Parathyroid adenoma (tissue), 2 donors: ENCODE data around the gene DUSP7.

ENCODE experiments used
- H2AFZ ChIP-seq: fragments of 300-600 bp; sonication (generic); one replicate; pipeline ENCODE4 v1.7.0; 2017; ENCODE audit warnings: antibody characterized with exemption, mild to moderate bottlenecking
- H3K27ac ChIP-seq: fragments of 300-600 bp; sonication (generic); one replicate; pipeline ENCODE4 v1.7.0; 2017
- H3K27me3 ChIP-seq: fragments of 300-600 bp; sonication (generic); one replicate; pipeline ENCODE4 v1.7.0; 2017; ENCODE audit warnings: low read length; ENCODE audit not compliant: control insufficient read depth, insufficient read depth
- H3K36me3 ChIP-seq: fragments of 300-600 bp; sonication (generic); one replicate; pipeline ENCODE4 v1.7.0; 2017; ENCODE audit warnings: low read length; ENCODE audit not compliant: control insufficient read depth, insufficient read depth
- H3K4me1 ChIP-seq: fragments of 300-600 bp; sonication (generic); one replicate; pipeline ENCODE4 v1.7.0; 2017; ENCODE audit warnings: control low read depth
- H3K4me2 ChIP-seq: fragments of 300-600 bp; sonication (generic); one replicate; pipeline ENCODE4 v1.7.0; 2017; ENCODE audit warnings: low read length
- H3K4me3 ChIP-seq: fragments of 300-600 bp; sonication (generic); one replicate; pipeline ENCODE4 v1.7.0; 2017; ENCODE audit warnings: low read depth, low read length
- H3K79me2 ChIP-seq: fragments of 300-600 bp; sonication (generic); one replicate; pipeline ENCODE4 v1.7.0; 2017; ENCODE audit warnings: control low read depth
- H3K9ac ChIP-seq: fragments of 300-600 bp; sonication (generic); one replicate; pipeline ENCODE4 v1.7.0; 2017; ENCODE audit warnings: mild to moderate bottlenecking
- H3K9me3 ChIP-seq: fragments of 300-600 bp; sonication (generic); one replicate; pipeline ENCODE4 v1.7.0; 2017; ENCODE audit warnings: low read length; ENCODE audit not compliant: control insufficient read depth
- TF ChIP-seq, protein P1 (sequence below): fragments of 300-600 bp; sonication (generic); IDR thresholded peaks from one replicate; pipeline ENCODE4 v1.7.0; 2017; ENCODE audit warnings: antibody characterized with exemption, mild to moderate bottlenecking
- donor health status: primary hyperparathyroidism.

DUSP7 gene

DNA sequence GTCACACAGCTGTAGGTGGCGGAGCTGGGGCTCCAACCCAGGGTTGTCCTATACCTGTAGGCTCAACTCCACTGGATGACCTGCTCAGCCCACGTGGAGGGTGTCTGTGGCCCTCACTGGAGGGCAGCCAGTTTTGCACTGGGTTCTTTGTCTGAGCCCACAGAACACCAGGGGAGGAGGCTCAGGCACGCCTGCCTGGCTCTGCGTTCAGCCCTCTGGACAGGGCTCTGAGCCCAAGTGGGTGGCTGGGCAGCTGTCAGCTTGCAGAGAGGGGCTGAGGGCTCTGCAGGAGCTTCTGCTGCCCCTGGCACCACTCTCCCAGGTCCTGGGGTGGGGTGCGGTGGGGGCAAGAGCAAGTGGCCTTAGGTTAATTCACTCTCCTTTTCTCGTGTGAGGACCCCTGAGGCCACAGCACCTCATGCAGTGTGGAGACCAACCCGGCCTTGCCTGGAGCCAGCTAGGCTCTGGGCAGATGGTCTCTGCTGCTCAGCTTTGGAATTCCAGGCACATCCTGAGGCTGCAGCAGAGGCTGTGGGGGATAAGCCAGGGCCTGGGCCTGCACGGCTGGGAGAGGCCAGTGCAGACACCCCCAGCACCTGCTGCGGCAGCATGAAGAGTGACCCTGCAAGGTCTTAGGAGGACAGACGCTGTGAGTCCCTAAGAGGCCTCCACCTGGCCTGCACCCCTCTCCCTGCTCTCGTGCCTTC lies 23.5 kb downstream of the DUSP7 start:
- H3K4me2 ChIP-seq, result no peak overlapping the region
- no peak overlapping the region for H3K9ac ChIP-seq
- no peak overlapping the region for H3K27ac ChIP-seq
- no peaks in the 10 kb centered on the region for H3K27me3 ChIP-seq
- H3K9me3 ChIP-seq, result no peaks in the 10 kb centered on the region
- H3K79me2 ChIP-seq, result no peaks in the 10 kb centered on the region
- H2AFZ ChIP-seq, result no peak overlapping the region
- no peaks in the 10 kb centered on the region for H3K36me3 ChIP-seq
- H3K4me1 ChIP-seq, result no peaks in the 10 kb centered on the region
- TF ChIP-seq, protein P1, sequence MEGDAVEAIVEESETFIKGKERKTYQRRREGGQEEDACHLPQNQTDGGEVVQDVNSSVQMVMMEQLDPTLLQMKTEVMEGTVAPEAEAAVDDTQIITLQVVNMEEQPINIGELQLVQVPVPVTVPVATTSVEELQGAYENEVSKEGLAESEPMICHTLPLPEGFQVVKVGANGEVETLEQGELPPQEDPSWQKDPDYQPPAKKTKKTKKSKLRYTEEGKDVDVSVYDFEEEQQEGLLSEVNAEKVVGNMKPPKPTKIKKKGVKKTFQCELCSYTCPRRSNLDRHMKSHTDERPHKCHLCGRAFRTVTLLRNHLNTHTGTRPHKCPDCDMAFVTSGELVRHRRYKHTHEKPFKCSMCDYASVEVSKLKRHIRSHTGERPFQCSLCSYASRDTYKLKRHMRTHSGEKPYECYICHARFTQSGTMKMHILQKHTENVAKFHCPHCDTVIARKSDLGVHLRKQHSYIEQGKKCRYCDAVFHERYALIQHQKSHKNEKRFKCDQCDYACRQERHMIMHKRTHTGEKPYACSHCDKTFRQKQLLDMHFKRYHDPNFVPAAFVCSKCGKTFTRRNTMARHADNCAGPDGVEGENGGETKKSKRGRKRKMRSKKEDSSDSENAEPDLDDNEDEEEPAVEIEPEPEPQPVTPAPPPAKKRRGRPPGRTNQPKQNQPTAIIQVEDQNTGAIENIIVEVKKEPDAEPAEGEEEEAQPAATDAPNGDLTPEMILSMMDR, result no peak
- no peak overlapping the region for H3K4me3 ChIP-seq

DNA sequence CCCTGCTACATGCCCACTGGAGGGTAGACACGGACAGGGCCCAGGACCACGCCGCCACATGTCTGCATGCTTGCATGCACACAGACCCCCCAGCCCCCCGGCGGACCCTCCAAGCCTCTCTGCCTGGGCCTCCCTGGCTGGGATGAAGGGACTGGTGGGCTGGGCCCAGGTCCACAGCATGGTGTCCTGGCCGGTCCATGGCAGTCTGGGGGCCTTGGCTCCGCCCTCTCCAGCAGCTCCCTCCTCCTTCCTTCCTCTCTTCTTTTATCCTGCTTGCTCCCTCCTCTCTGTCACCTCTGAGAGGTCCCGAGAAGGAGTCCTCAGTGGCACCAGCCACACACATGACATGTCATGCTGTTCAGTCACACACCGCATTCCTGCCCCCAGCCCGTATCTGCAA lies 24.5 kb downstream of the DUSP7 start:
- H3K27ac ChIP-seq, result no peak overlapping the region
- no peaks in the 10 kb centered on the region for H3K36me3 ChIP-seq
- H3K27me3 ChIP-seq, result no peaks in the 10 kb centered on the region
- H3K4me2 ChIP-seq, result no peak overlapping the region
- TF ChIP-seq, protein P1, result no peak
- H3K9me3 ChIP-seq, result no peaks in the 10 kb centered on the region
- no peak overlapping the region for H3K9ac ChIP-seq
- H3K4me1 ChIP-seq, result no peaks in the 10 kb centered on the region
- no peak overlapping the region for H2AFZ ChIP-seq
- H3K4me3 ChIP-seq, result no peak overlapping the region
- H3K79me2 ChIP-seq, result no peaks in the 10 kb centered on the region

DNA sequence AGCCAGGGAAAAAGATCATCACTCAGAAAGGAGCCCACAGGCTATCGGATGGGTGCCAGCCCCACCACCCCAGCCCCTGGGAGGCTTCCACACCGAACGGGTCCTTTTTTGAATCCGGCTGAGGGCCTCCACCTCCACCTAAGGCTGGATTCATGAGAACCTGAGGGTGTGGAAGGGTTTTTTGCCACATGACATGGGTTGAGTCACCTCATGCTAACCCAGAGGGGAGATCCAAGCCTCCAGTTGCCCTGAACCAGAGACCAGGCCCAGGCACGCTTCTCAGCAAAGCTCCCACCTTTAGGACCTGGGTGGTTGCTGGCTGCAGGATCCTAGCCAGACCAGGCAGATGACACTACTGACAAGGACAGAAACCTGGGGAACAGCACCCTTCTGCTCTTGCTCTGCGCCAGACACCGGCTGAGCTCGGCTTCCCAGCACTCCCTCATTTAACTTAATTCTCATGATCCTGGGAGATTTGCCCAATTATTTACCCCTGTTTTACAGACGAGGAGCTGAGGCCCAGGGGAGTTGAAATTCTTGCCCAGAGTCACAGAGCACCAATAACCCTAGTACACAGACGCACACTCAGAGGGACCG lies 25.6 kb downstream of the DUSP7 start:
- TF ChIP-seq, protein P1, result no peak
- Histone ChIP-seq H3K36me3 (no peaks in the 10 kb centered on the region), H3K4me3 (no peak overlapping the region), H3K27ac (no peak overlapping the region), H3K79me2 (no peaks in the 10 kb centered on the region), H3K9me3 (no peaks in the 10 kb centered on the region), H2AFZ (no peak overlapping the region), H3K27me3 (no peaks in the 10 kb centered on the region), H3K4me2 (no peak overlapping the region), H3K9ac (no peak overlapping the region), H3K4me1 (no peaks in the 10 kb centered on the region)

DNA sequence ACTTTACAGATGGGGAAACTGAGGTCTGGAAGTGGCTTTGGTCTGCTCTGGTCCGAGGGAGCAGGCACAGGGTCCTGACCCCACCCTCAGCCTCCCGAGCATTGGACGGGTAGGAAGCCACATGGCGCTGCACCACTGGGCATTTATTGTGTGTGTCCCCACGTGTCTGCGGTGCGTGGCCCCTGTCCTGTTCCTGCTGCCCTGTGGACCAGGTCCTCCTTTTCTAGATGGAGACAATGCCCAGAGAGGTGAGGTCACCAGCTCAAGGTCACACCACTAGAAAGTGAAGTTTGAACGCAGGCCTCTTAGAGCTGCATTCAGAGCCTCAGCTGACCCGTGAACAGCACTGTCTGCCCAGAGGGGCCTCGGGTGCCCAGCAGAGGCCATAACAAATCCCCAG lies 26.8 kb downstream of the DUSP7 start:
- H3K9ac ChIP-seq, result no peak overlapping the region
- no peak overlapping the region for H3K27ac ChIP-seq
- no peaks in the 10 kb centered on the region for H3K27me3 ChIP-seq
- H3K9me3 ChIP-seq, result no peaks in the 10 kb centered on the region
- H3K79me2 ChIP-seq, result no peaks in the 10 kb centered on the region
- TF ChIP-seq, protein P1, result no peak
- no peak overlapping the region for H2AFZ ChIP-seq
- H3K4me3 ChIP-seq, result no peak overlapping the region
- no peaks in the 10 kb centered on the region for H3K4me1 ChIP-seq
- no peak overlapping the region for H3K4me2 ChIP-seq
- no peaks in the 10 kb centered on the region for H3K36me3 ChIP-seq

DNA sequence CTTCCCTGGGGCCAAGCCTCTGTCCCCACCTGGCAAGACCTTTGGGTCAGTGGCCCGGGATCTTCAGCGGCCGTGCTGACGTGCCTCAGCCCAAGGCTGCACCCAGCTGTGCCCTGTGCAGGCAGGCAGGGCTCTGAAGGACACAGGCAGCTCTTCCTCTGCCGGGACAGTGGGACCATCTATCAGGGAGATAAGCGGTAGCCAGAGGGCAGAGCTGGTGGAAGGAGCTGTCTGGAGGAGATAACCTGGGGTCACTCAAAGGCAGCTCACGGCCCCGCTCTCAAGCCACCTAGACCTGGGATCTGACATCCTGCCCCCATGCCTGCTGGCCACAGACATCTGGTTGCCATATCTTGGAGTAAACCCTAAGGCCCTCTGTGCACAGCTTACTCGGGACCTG lies 27.3 kb downstream of the DUSP7 start:
- no peak overlapping the region for H3K9ac ChIP-seq

More for the DNA sequence above, 27.3 kb downstream of the DUSP7 start:
- H3K4me1 ChIP-seq, result no peaks in the 10 kb centered on the region
- H3K79me2 ChIP-seq, result no peaks in the 10 kb centered on the region
- H3K9me3 ChIP-seq, result no peaks in the 10 kb centered on the region
- TF ChIP-seq, protein P1, result no peak
- H3K36me3 ChIP-seq, result no peaks in the 10 kb centered on the region
- no peak overlapping the region for H3K4me3 ChIP-seq
- H3K27ac ChIP-seq, result no peak overlapping the region
- no peak overlapping the region for H2AFZ ChIP-seq
- no peak overlapping the region for H3K4me2 ChIP-seq
- no peaks in the 10 kb centered on the region for H3K27me3 ChIP-seq
